HepG2 (cell line): Measurements from ENCODE around the gene MORN1. TPM values are rescaled to one million over a fixed set of nuclear protein-coding genes. Genes with fewer than 3 reads are reported as not detected.

Source experiments
- ATAC-seq: fragments of 200-7000 bp; cut with Tn5 transposase; 3 replicates; pipeline ENCODE4 v1.9.1; 2020; ENCODE audit warnings: mild to moderate bottlenecking, moderate library complexity
- BruUV-seq: library from RNA; stranded (reverse); fragments of 400-500 nt; replicated peaks from 2 replicates; lab custom pipeline; 2021; lab: Mats Ljungman, UMichigan
- CTCF ChIA-PET: fragments of 300-600 bp; formaldehyde crosslinking; extraction: SDS; loops from one replicate; lab custom pipeline; 2021; ENCODE audit warnings: low total read pairs, inconsistent platforms, low intra/inter-chr PET ratio; lab: Yijun Ruan, JAX
- POLR2A ChIA-PET: fragments of 350-600 bp; sonication (Branson Sonifier 250); formaldehyde crosslinking; loops from one replicate; lab custom pipeline; 2020; ENCODE audit warnings: antibody characterized with exemption, inconsistent platforms; lab: Yijun Ruan, JAX
- DNase-seq: peaks from one replicate; pipeline ENCODE4 v3.0.0-alpha.2; 2015; ENCODE audit warnings: low spot score
- FAIRE-seq: peaks from 3 replicates; lab custom pipeline; 2011; peaks lifted over from hg19 to GRCh38; lab: Jason Lieb, UNC
- H2AFZ ChIP-seq: one replicate; pipeline ENCODE4 v1.6.1; 2011; ENCODE audit warnings: low read length, inconsistent platforms
- H3K27ac ChIP-seq: fragments of 300-600 bp; 3 replicates; pipeline ENCODE4 v1.8.0; 2011; ENCODE audit warnings: mixed run types, mild to moderate bottlenecking, mixed read lengths, low read length, inconsistent platforms; ENCODE audit not compliant: insufficient read depth; ENCODE audit errors: extremely low read length
- H3K27me3 ChIP-seq, 2 experiments: fragments of 200-600 bp in 1 of 2; 2 replicates in 1 of 2; 3 replicates in 1 of 2; pipeline versions ENCODE4 v1.6.0 to v1.8.0; 2011; ENCODE audit warnings: low read length in 2 of 2, mild to moderate bottlenecking in 2 of 2, moderate library complexity in 2 of 2, inconsistent platforms in 1 of 2; ENCODE audit not compliant: insufficient read depth in 2 of 2, control insufficient read depth in 1 of 2
- H3K36me3 ChIP-seq, 2 experiments: fragments of 200-600 bp in 1 of 2; replicated peaks in 1 of 2; 2 replicates in 1 of 2; 3 replicates in 1 of 2; pipeline versions ENCODE4 v1.5.1 to v1.8.0; 2011; ENCODE audit warnings: low read length in 2 of 2, inconsistent platforms in 1 of 2; ENCODE audit not compliant: insufficient read depth in 2 of 2, control insufficient read depth in 1 of 2
- H3K4me1 ChIP-seq: 2 replicates; pipeline ENCODE4 v1.5.1; 2012; ENCODE audit warnings: low read length, inconsistent platforms; ENCODE audit not compliant: insufficient read depth
- H3K4me2 ChIP-seq: 2 replicates; pipeline ENCODE4 v1.6.0; 2011; ENCODE audit warnings: low read depth, low read length, inconsistent platforms
- H3K4me3 ChIP-seq, 3 experiments: fragments of 200-600 bp in 1 of 3; sonication (generic), shearing (Covaris generic) in 1 of 3; replicated peaks in 1 of 3; 2 replicates each; pipeline ENCODE4 v1.5.1; 2011 to 2016; ENCODE audit warnings: low read length in 3 of 3, inconsistent platforms in 2 of 3, low read depth in 2 of 3, mild to moderate bottlenecking in 2 of 3, control low read depth in 1 of 3, mixed read lengths in 1 of 3; ENCODE audit not compliant: insufficient read depth in 1 of 3
- H3K79me2 ChIP-seq: one replicate; pipeline ENCODE4 v1.6.1; 2011; ENCODE audit warnings: low read length, inconsistent platforms; ENCODE audit not compliant: insufficient read depth
- H3K9ac ChIP-seq: 2 replicates; pipeline ENCODE4 v1.6.0; 2011; ENCODE audit warnings: mild to moderate bottlenecking, low read depth, low read length, inconsistent platforms; ENCODE audit not compliant: insufficient read depth
- H3K9me3 ChIP-seq: 2 replicates; pipeline ENCODE4 v1.5.1; 2012; ENCODE audit warnings: mild to moderate bottlenecking, low read length
- H4K20me1 ChIP-seq: 2 replicates; pipeline ENCODE4 v1.6.0; 2011; ENCODE audit warnings: inconsistent platforms, mild to moderate bottlenecking, low read length, moderate library complexity; ENCODE audit not compliant: insufficient read depth
- AGO1 ChIP-seq: fragments of 200-400 bp; formaldehyde crosslinking; IDR thresholded peaks from 2 replicates; pipeline ENCODE4 v1.6.1; 2017; ENCODE audit warnings: mild to moderate bottlenecking, low read depth, low read length, moderate library complexity; ENCODE audit not compliant: poor library complexity, severe bottlenecking
- AGO2 ChIP-seq: fragments of 200-400 bp; formaldehyde crosslinking; optimal IDR thresholded peaks from 2 replicates; pipeline ENCODE3; 2017; ENCODE audit warnings: mild to moderate bottlenecking, low read depth, low read length, moderate library complexity
- FOXK2 ChIP-seq: fragments of 450-650 bp; IDR thresholded peaks from 2 replicates; pipeline ENCODE4 v1.6.1; 2016
- GFI1 ChIP-seq: sonication (generic); formaldehyde crosslinking; IDR thresholded peaks from 2 replicates; pipeline ENCODE4 v1.5.0; 2020; ENCODE audit warnings: missing genetic modification reagents, mild to moderate bottlenecking, borderline replicate concordance
- HNRNPK ChIP-seq: fragments of 200-400 bp; formaldehyde crosslinking; IDR thresholded peaks from 2 replicates; pipeline ENCODE4 v1.6.1; 2018; ENCODE audit warnings: low read length, low read depth, moderate library complexity, mild to moderate bottlenecking; ENCODE audit not compliant: poor library complexity, severe bottlenecking
- NONO ChIP-seq, 2 experiments: fragments of 450-650 bp in 1 of 2; sonication (generic) in 1 of 2; formaldehyde crosslinking in 1 of 2; IDR thresholded peaks in 1 of 2; conservative IDR thresholded peaks in 1 of 2; 2 replicates each; pipeline versions ENCODE4 v1.6.1 to v1.8.0; 2017 to 2022; ENCODE audit warnings: mild to moderate bottlenecking in 1 of 2, missing genetic modification reagents in 1 of 2, moderate library complexity in 1 of 2
- PCBP1 ChIP-seq: fragments of 200-400 bp; formaldehyde crosslinking; IDR thresholded peaks from 2 replicates; pipeline ENCODE4 v1.6.1; 2017; ENCODE audit warnings: mild to moderate bottlenecking, low read depth, low read length, borderline replicate concordance
- POLR2A ChIP-seq, 2 experiments: IDR thresholded peaks; 2 replicates each; pipeline ENCODE4 v1.6.1; 2011; ENCODE audit warnings: low read depth in 2 of 2, low read length in 2 of 2, mild to moderate bottlenecking in 1 of 2, moderate library complexity in 1 of 2; ENCODE audit not compliant: insufficient read depth in 1 of 2
- RBAK ChIP-seq: sonication (generic); formaldehyde crosslinking; IDR thresholded peaks from 2 replicates; pipeline ENCODE4 v1.5.1; 2020; ENCODE audit warnings: mild to moderate bottlenecking, missing genetic modification reagents
- RBFOX2 ChIP-seq: fragments of 200-400 bp; formaldehyde crosslinking; IDR thresholded peaks from 2 replicates; pipeline ENCODE4 v1.6.1; 2017; ENCODE audit warnings: low read depth, mild to moderate bottlenecking, low read length
- RBM22 ChIP-seq: fragments of 200-400 bp; formaldehyde crosslinking; optimal IDR thresholded peaks from 2 replicates; pipeline ENCODE3; 2017; ENCODE audit warnings: mild to moderate bottlenecking, low read length, moderate library complexity
- SRSF4 ChIP-seq: fragments of 200-400 bp; formaldehyde crosslinking; IDR thresholded peaks from one replicate; pipeline ENCODE4 v1.6.1; 2018; ENCODE audit warnings: mild to moderate bottlenecking, low read depth, low read length, moderate library complexity; ENCODE audit not compliant: poor library complexity, severe bottlenecking
- ZC3H4 ChIP-seq: sonication (generic); formaldehyde crosslinking; IDR thresholded peaks from 2 replicates; pipeline ENCODE4 v1.4.0; 2020; ENCODE audit warnings: missing genetic modification reagents, borderline replicate concordance
- ZNF343 ChIP-seq: sonication (generic); formaldehyde crosslinking; IDR thresholded peaks from 2 replicates; pipeline ENCODE4 v1.4.0; 2020; ENCODE audit warnings: mild to moderate bottlenecking, missing genetic modification reagents
- ZNF446 ChIP-seq: sonication (generic); formaldehyde crosslinking; IDR thresholded peaks from 2 replicates; pipeline ENCODE4 v1.5.0; 2020; ENCODE audit warnings: mild to moderate bottlenecking, missing genetic modification reagents
- ZNF530 ChIP-seq: sonication (generic); formaldehyde crosslinking; IDR thresholded peaks from 2 replicates; pipeline ENCODE4 v1.5.0; 2020; ENCODE audit warnings: low read depth, mild to moderate bottlenecking, missing genetic modification reagents
- WGBS: methylation state at CpG from one replicate; pipeline ENCODE4 v1.1.6; 2017; ENCODE audit warnings: low lambda C conversion rate; 5-methylcytosine and 5-hydroxymethylcytosine counted together
- in situ Hi-C: cut with HindIII; loops from 2 replicates; pipeline ENCODE4 v1.10.0; 2017; ENCODE audit warnings: low pct_unique_long_range_greater_than_20kb; ENCODE audit not compliant: extremely low pct_ligation_motif_present
- intact Hi-C: fragments of 100-400 bp; cut with micrococcal nuclease; formaldehyde crosslinking; loops from one replicate; pipeline ENCODE4 v1.10.0; 2022; ENCODE audit not compliant: unreplicated experiment
- polyA plus RNA-seq, 8 experiments: library from polyadenylated mRNA; depleted of rRNA in 3 of 8; stranded (reverse) in 7 of 8; unstranded in 1 of 8; fragments of >200 nt; fragmentation: Illumina TruSeq in 4 of 8; extraction: Trizol in 4 of 8; gene quantifications; 2 replicates each; pipeline versions ENCODE4 v1.2.1 to v1.2.3, GENCODE V29; 2011 to 2016; ENCODE audit warnings: low read depth in 4 of 8, missing spikeins in 1 of 8, mixed read lengths in 1 of 8; ENCODE audit not compliant: insufficient read depth in 1 of 8
- total RNA-seq, 5 experiments: library from RNA; depleted of rRNA; stranded (reverse); fragments of >200 nt; fragmentation: Illumina TruSeq; extraction: Trizol; gene quantifications; 2 replicates each; pipeline ENCODE4 v1.2.3, GENCODE V29; 2016; ENCODE audit warnings: low read depth in 1 of 5

Gene MORN1
- total and polyA plus RNA-seq, 2 of the 13 experiments (the other 11 are each of a cell fraction or from before 2014, with no cell fraction given), result 3.1 to 6.5 TPM

DNA sequence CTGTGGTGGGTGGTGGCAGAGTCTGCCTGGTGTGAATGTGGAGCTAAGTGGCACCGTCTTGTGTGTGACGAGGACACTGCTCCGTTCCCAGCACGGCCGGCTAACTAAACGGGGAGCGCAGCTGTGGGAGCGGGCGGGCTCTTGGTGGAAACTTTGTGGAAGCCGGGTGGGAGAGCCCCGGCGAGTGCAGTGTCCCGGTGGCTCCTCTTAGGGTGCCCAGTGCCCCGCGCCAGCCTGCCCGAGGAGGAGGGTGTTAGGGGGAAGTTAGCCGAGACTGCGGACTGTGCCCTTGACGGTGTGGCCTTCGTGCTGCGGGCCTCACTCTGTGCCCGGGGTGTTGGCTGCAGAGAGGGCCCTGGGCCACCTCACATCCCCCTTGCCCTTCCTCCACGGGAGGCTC lies 11.1 kb upstream of the MORN1 start:
- no peak; the same call in 2 of the 3 replicates for ATAC-seq
- no peak for DNase-seq
- CTCF ChIA-PET, result no interaction called here
- Histone ChIP-seq H2AFZ (no peak overlapping the region), H3K79me2 (no peaks in the 10 kb centered on the region), H4K20me1 (no peaks in the 10 kb centered on the region), H3K36me3 (peaks cover 34 to 85% of the 10 kb centered on the region in 2 experiments), H3K4me1 (no peaks in the 10 kb centered on the region), H3K4me2 (no peak overlapping the region), H3K9ac (no peak overlapping the region), H3K27ac (no peak overlapping the region), H3K27me3 (no peaks in the 10 kb centered on the region), H3K9me3 (no peaks in the 10 kb centered on the region), H3K4me3 (no peak overlapping the region)
- POLR2A ChIA-PET, result no interaction called here
- BruUV-seq, result no TSS peak
- TF ChIP-seq RBAK (CRISPR knock-in tag) (no peak), AGO1 (peak; percentile 56), POLR2A (IDR thresholded peaks at IDR 0.05; ENCODE audit: insufficient read depth in 1 of 2, low read depth in 2 of 2, low read length in 2 of 2) (0 out of 4 replicates have a peak, but pooled peaks of 1 of the 2 experiments have one; percentile 18), ZNF446 (CRISPR knock-in tag) (no peak), AGO2 (peak; percentile 98), RBFOX2 (0 out of 2 replicates have a peak, but pooled peaks have one; percentile 35), RBM22 (peak; percentile 59), ZC3H4 (CRISPR knock-in tag) (no peak)
- in situ Hi-C loops (no loop called here), intact Hi-C loops (no loop called here)
- no peak for FAIRE-seq
- 98% methylated on average over 13 of the region's 23 CpGs for WGBS

DNA sequence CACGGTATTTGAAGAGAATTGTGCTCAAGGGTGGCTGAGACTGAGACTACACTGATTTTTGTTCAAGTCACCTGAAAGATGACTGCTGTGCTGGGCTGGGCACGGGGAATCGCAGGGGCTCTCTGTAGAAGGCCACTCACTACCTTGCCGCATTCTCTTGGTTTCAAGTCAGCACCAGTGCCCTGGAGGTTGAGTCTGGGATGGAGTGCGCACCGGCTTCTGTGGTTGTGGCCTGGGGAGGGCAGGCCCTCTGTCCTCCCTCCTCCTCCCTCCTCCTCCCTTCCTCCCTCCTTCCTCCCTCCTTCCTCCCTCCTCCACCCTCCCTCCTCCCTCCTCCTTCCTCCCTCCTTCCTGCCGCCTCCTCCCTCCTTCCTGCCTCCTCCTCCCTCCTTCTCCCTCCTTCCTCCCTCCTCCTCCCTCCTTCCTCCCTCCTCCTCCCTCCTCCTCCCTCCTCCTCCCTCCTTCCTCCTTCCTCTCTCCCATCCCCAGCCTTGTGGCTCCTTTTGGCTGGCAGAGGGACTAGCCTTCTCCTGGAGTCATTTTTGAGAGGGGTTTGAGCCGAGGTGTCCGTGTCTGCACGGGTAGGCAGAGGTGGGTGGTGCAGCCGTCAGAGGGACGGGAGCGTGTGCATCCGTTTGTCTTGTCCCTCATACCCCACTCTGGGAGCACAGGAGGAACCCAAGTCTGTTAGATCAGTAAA lies 9.7 kb upstream of the MORN1 start:
- POLR2A ChIA-PET, result no interaction called here
- no peaks in the 10 kb centered on the region for H3K79me2 ChIP-seq
- H3K9ac ChIP-seq, result no peak overlapping the region
- no peak for FAIRE-seq
- in situ Hi-C loops, result no loop called here
- WGBS, result 95% methylated on average over 14 of the region's 14 CpGs
- no peaks in the 10 kb centered on the region for H3K9me3 ChIP-seq
- no peak overlapping the region for H2AFZ ChIP-seq
- no peak overlapping the region for H3K27ac ChIP-seq
- ATAC-seq, result peak; percentile 19; the same call in 2 of the 3 replicates
- H4K20me1 ChIP-seq, result no peaks in the 10 kb centered on the region
- H3K4me1 ChIP-seq, result no peaks in the 10 kb centered on the region
- intact Hi-C loops, result no loop called here
- H3K27me3 ChIP-seq, result no peaks in the 10 kb centered on the region
- H3K4me2 ChIP-seq, result no peak overlapping the region
- peaks cover 33 to 79% of the 10 kb centered on the region in 2 experiments for H3K36me3 ChIP-seq
- CTCF ChIA-PET, result no interaction called here
- no peak overlapping the region for H3K4me3 ChIP-seq
- DNase-seq, result no peak
- BruUV-seq, result no TSS peak
- TF ChIP-seq HNRNPK (peak; percentile 89), NONO (IDR thresholded peaks at IDR 0.05) (no peak), NONO (CRISPR knock-in tag; conservative IDR thresholded peaks at IDR 0.05) (no peak), ZNF530 (no peak), SRSF4 (no peak), FOXK2 (no peak), RBFOX2 (0 out of 2 replicates have a peak, but pooled peaks have one; percentile 5), ZNF343 (CRISPR knock-in tag) (no peak), GFI1 (CRISPR knock-in tag) (no peak), PCBP1 (0 out of 2 replicates have a peak, but pooled peaks have one; percentile 67)
